ENCODE data around the gene PPIP5K1.

GRCh38 chr15:43515741-43516140, 74.3 kb downstream of the PPIP5K1 start:
- TF ChIP-seq GABPA (IDR thresholded peaks at IDR 0.05; ENCODE audit: low read depth): no peak
- TF ChIP-seq, protein P1, sequence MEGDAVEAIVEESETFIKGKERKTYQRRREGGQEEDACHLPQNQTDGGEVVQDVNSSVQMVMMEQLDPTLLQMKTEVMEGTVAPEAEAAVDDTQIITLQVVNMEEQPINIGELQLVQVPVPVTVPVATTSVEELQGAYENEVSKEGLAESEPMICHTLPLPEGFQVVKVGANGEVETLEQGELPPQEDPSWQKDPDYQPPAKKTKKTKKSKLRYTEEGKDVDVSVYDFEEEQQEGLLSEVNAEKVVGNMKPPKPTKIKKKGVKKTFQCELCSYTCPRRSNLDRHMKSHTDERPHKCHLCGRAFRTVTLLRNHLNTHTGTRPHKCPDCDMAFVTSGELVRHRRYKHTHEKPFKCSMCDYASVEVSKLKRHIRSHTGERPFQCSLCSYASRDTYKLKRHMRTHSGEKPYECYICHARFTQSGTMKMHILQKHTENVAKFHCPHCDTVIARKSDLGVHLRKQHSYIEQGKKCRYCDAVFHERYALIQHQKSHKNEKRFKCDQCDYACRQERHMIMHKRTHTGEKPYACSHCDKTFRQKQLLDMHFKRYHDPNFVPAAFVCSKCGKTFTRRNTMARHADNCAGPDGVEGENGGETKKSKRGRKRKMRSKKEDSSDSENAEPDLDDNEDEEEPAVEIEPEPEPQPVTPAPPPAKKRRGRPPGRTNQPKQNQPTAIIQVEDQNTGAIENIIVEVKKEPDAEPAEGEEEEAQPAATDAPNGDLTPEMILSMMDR (IDR thresholded peaks at IDR 0.05; ENCODE audit: insufficient read depth, low read length): no peak

Data from HL-60 (cell line).